ENCODE data around the gene KIFBP. TPM values are rescaled to one million over a fixed set of nuclear protein-coding genes. Genes with fewer than 3 reads are reported as not detected.

The KIFBP gene
- total and polyA plus RNA-seq, 2 donors (not counting 1 experiment from before 2014, with no cell fraction given): 29.7 to 62.0 TPM

DNA sequence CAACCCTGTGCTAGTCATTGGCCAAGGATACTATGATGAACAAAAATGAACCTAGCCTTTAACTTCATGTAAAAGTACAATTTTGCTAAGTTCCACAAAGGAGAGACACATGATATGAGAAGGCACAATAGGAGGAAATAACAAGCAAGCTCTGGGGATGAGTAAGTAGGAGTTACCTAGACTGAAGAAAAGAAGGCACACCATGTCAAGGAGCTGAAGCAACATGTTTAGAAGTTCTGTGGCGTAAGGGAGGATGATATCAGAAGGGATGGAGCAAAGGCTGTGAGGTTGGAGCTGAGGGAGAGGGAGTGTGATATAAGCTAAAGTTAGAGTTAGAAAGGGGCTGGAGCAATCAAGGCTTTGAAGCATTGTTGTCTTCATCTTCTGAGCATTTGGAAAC is 25.6 kb downstream of the KIFBP start:
- no peak for DNase-seq (ENCODE audit: low read depth in 2 of 2)
- Histone ChIP-seq H3K27ac (ENCODE audit: insufficient read depth, low read length) (no peak overlapping the region), H3K9me3 (ENCODE audit: control insufficient read depth, insufficient read depth, low read depth, low read length) (no peaks in the 10 kb centered on the region), H3K36me3 (ENCODE audit: control insufficient read depth, insufficient read depth, low read length) (peaks cover 4% of the 10 kb centered on the region), H3K4me2 (ENCODE audit: extremely low read depth, insufficient read depth, low read length) (no peak overlapping the region), H3K4me1 (ENCODE audit: control insufficient read depth, extremely low read depth, insufficient read depth, low read length) (peaks cover 2% of the 10 kb centered on the region), H3K4me3 (replicated peaks in 1 of 4; ENCODE audit: control extremely low read depth in 1 of 4, insufficient read depth in 1 of 4, low read depth in 3 of 4, low read length in 4 of 4) (no peak overlapping the region), H4K20me1 (ENCODE audit: control insufficient read depth, extremely low read depth, insufficient read depth, low read length) (no peaks in the 10 kb centered on the region), H3K27me3 (ENCODE audit: control insufficient read depth, insufficient read depth, low read length) (no peaks in the 10 kb centered on the region), H3K9ac (ENCODE audit: insufficient read depth, low read length) (no peak overlapping the region), H3K79me2 (ENCODE audit: control insufficient read depth, insufficient read depth, low read length) (no peaks in the 10 kb centered on the region), H2AFZ (ENCODE audit: low read length) (no peak overlapping the region)
- TF ChIP-seq EZH2 (IDR thresholded peaks at IDR 0.05; ENCODE audit: low read length, missing control alignments) (no peak), CTCF (conservative IDR thresholded peaks at IDR 0.05 in 1 of 2, IDR thresholded peaks at IDR 0.05 in 1 of 2; ENCODE audit: low read depth in 1 of 2, low read length in 2 of 2) (no peak)

GRCh38 chr10:69018613-69019012 is 30.0 kb downstream of the KIFBP start:
- Histone ChIP-seq H2AFZ (ENCODE audit: low read length) (no peak overlapping the region), H3K79me2 (ENCODE audit: control insufficient read depth, insufficient read depth, low read length) (no peaks in the 10 kb centered on the region), H3K9me3 (ENCODE audit: control insufficient read depth, insufficient read depth, low read depth, low read length) (no peaks in the 10 kb centered on the region), H3K36me3 (ENCODE audit: control insufficient read depth, insufficient read depth, low read length) (peaks cover 4% of the 10 kb centered on the region), H3K4me1 (ENCODE audit: control insufficient read depth, extremely low read depth, insufficient read depth, low read length) (no peaks in the 10 kb centered on the region), H4K20me1 (ENCODE audit: control insufficient read depth, extremely low read depth, insufficient read depth, low read length) (no peaks in the 10 kb centered on the region), H3K4me3 (replicated peaks in 1 of 4; ENCODE audit: control extremely low read depth in 1 of 4, insufficient read depth in 1 of 4, low read depth in 3 of 4, low read length in 4 of 4) (no peak overlapping the region), H3K9ac (ENCODE audit: insufficient read depth, low read length) (no peak overlapping the region), H3K4me2 (ENCODE audit: extremely low read depth, insufficient read depth, low read length) (no peak overlapping the region), H3K27ac (ENCODE audit: insufficient read depth, low read length) (no peak overlapping the region), H3K27me3 (ENCODE audit: control insufficient read depth, insufficient read depth, low read length) (no peaks in the 10 kb centered on the region)
- DNase-seq (ENCODE audit: low read depth in 2 of 2): no peak
- TF ChIP-seq EZH2 (IDR thresholded peaks at IDR 0.05; ENCODE audit: low read length, missing control alignments) (no peak), CTCF (conservative IDR thresholded peaks at IDR 0.05 in 1 of 2, IDR thresholded peaks at IDR 0.05 in 1 of 2; ENCODE audit: low read depth in 1 of 2, low read length in 2 of 2) (no peak)

- Histone ChIP-seq H3K27me3 (ENCODE audit: control insufficient read depth, insufficient read depth, low read length) (no peaks in the 10 kb centered on the region), H3K9me3 (ENCODE audit: control insufficient read depth, insufficient read depth, low read depth, low read length) (no peaks in the 10 kb centered on the region), H3K4me2 (ENCODE audit: extremely low read depth, insufficient read depth, low read length) (no peak overlapping the region), H3K4me1 (ENCODE audit: control insufficient read depth, extremely low read depth, insufficient read depth, low read length) (no peaks in the 10 kb centered on the region), H3K9ac (ENCODE audit: insufficient read depth, low read length) (no peak overlapping the region), H4K20me1 (ENCODE audit: control insufficient read depth, extremely low read depth, insufficient read depth, low read length) (no peaks in the 10 kb centered on the region), H3K4me3 (replicated peaks in 1 of 4; ENCODE audit: control extremely low read depth in 1 of 4, insufficient read depth in 1 of 4, low read depth in 3 of 4, low read length in 4 of 4) (no peak overlapping the region), H3K36me3 (ENCODE audit: control insufficient read depth, insufficient read depth, low read length) (peaks cover 2% of the 10 kb centered on the region), H3K27ac (ENCODE audit: insufficient read depth, low read length) (no peak overlapping the region), H2AFZ (ENCODE audit: low read length) (no peak overlapping the region), H3K79me2 (ENCODE audit: control insufficient read depth, insufficient read depth, low read length) (no peaks in the 10 kb centered on the region)
- no peak for DNase-seq (ENCODE audit: low read depth in 2 of 2)
- TF ChIP-seq CTCF (conservative IDR thresholded peaks at IDR 0.05 in 1 of 2, IDR thresholded peaks at IDR 0.05 in 1 of 2; ENCODE audit: low read depth in 1 of 2, low read length in 2 of 2) (no peak), EZH2 (IDR thresholded peaks at IDR 0.05; ENCODE audit: low read length, missing control alignments) (no peak)
These were observed 34.0 kb downstream of the KIFBP start for GRCh38 chr10:69022611-69023010.
